GM12878 (cell line): ENCODE measurements around the gene MARK4. TPM values are rescaled to one million over a fixed set of nuclear protein-coding genes. Genes with fewer than 3 reads are reported as not detected.

Experiments
- ATAC-seq: fragments of 200-7000 bp; cut with Tn5 transposase; 3 replicates; pipeline ENCODE4 v1.9.1; 2020; ENCODE audit warnings: mild to moderate bottlenecking, moderate library complexity
- BruUV-seq: library from RNA; stranded (reverse); fragments of 400-500 nt; replicated peaks from 2 replicates; lab custom pipeline; 2021; lab: Mats Ljungman, UMichigan
- CTCF ChIA-PET: fragments of 300-600 bp; sonication (Branson Sonifier 250); formaldehyde crosslinking; extraction: SDS; loops from one replicate; lab custom pipeline; 2021; ENCODE audit warnings: inconsistent platforms; lab: Yijun Ruan, JAX
- POLR2A ChIA-PET: fragments of 350-600 bp; formaldehyde crosslinking; extraction: SDS; loops from one replicate; lab custom pipeline; 2021; ENCODE audit warnings: inconsistent platforms; lab: Charles Lee
- RAD21 ChIA-PET: fragments of 300-600 bp; sonication (Branson Sonifier 250); formaldehyde crosslinking; loops from one replicate; lab custom pipeline; 2023; ENCODE audit warnings: antibody characterized with exemption; ENCODE audit not compliant: unreplicated experiment; lab: Charles Lee
- SMC1A ChIA-PET: fragments of 300-600 bp; sonication (Branson Sonifier 250); formaldehyde crosslinking; loops from one replicate; lab custom pipeline; 2023; ENCODE audit not compliant: unreplicated experiment, uncharacterized antibody; lab: Charles Lee
- DNase-seq: peaks from one replicate; pipeline ENCODE4 v3.0.0-alpha.2; 2011; ENCODE audit warnings: low read depth, low spot score
- FAIRE-seq: peaks from 3 replicates; lab custom pipeline; 2011; peaks lifted over from hg19 to GRCh38; lab: Jason Lieb, UNC
- H2AFZ ChIP-seq: 2 replicates; pipeline ENCODE4 v1.6.0; 2011; ENCODE audit warnings: low read depth, low read length, control low read depth; ENCODE audit not compliant: control insufficient read depth
- H3K27ac ChIP-seq: 2 replicates; pipeline ENCODE4 v1.5.1; 2011; ENCODE audit warnings: control low read depth; ENCODE audit not compliant: control insufficient read depth, insufficient read depth
- H3K27me3 ChIP-seq, 2 experiments: replicated peaks in 1 of 2; 2 replicates each; pipeline versions ENCODE4 v1.6.0 to v1.6.1; 2011; ENCODE audit warnings: low read length in 1 of 2; ENCODE audit not compliant: control insufficient read depth in 2 of 2, insufficient read depth in 2 of 2
- H3K36me3 ChIP-seq, 2 experiments: 2 replicates each; pipeline ENCODE4 v1.5.1; 2011; ENCODE audit warnings: low read length in 1 of 2; ENCODE audit not compliant: control insufficient read depth in 2 of 2, insufficient read depth in 2 of 2
- H3K4me1 ChIP-seq: 2 replicates; pipeline ENCODE4 v1.6.1; 2011; ENCODE audit warnings: mild to moderate bottlenecking, low read length, moderate library complexity, mixed read lengths; ENCODE audit not compliant: control insufficient read depth, insufficient read depth
- H3K4me2 ChIP-seq: 2 replicates; pipeline ENCODE4 v1.6.0; 2011; ENCODE audit warnings: control low read depth; ENCODE audit not compliant: control insufficient read depth, insufficient read depth
- H3K4me3 ChIP-seq: fragments of 200-600 bp; sonication (generic); 2 replicates; pipeline ENCODE4 v1.5.1; 2016
- H3K79me2 ChIP-seq: 2 replicates; pipeline ENCODE4 v1.6.0; 2011; ENCODE audit warnings: low read length; ENCODE audit not compliant: control insufficient read depth, insufficient read depth
- H3K9ac ChIP-seq: 2 replicates; pipeline ENCODE4 v1.8.0; 2011; ENCODE audit warnings: low read length, control low read depth, mixed read lengths; ENCODE audit not compliant: control insufficient read depth, insufficient read depth
- H3K9me3 ChIP-seq: replicated peaks from 3 replicates; pipeline ENCODE4 v1.5.1; 2011; ENCODE audit warnings: mild to moderate bottlenecking, low read length; ENCODE audit not compliant: control insufficient read depth, insufficient read depth
- H4K20me1 ChIP-seq: 2 replicates; pipeline ENCODE4 v1.6.0; 2011; ENCODE audit not compliant: control insufficient read depth, insufficient read depth
- CEBPB ChIP-seq, 2 experiments: fragments of 150-350 bp in 1 of 2; IDR thresholded peaks; 2 replicates each; pipeline ENCODE4 v1.6.1; 2012 to 2014; ENCODE audit warnings: low read depth in 2 of 2, low read length in 2 of 2, borderline replicate concordance in 1 of 2, inconsistent platforms in 1 of 2
- FOS ChIP-seq: IDR thresholded peaks from 3 replicates; pipeline ENCODE4 v1.6.1; 2011; ENCODE audit warnings: borderline replicate concordance; ENCODE audit not compliant: insufficient read length; ENCODE audit errors: extremely low read depth
- HCFC1 ChIP-seq: fragments of 150-350 bp; IDR thresholded peaks from 2 replicates; pipeline ENCODE4 v1.6.1; 2014; ENCODE audit warnings: low read length
- IKZF1 ChIP-seq: fragments of 450-650 bp; conservative IDR thresholded peaks from 2 replicates; pipeline ENCODE4 v1.6.1; 2017; ENCODE audit warnings: antibody characterized with exemption, mild to moderate bottlenecking
- JUNB ChIP-seq: IDR thresholded peaks from 2 replicates; pipeline ENCODE4 v1.6.1; 2016; ENCODE audit warnings: antibody characterized with exemption, mild to moderate bottlenecking
- MEF2A ChIP-seq: IDR thresholded peaks from 2 replicates; pipeline ENCODE4 v1.6.1; 2011; ENCODE audit warnings: low read depth, mild to moderate bottlenecking, low read length, moderate library complexity; ENCODE audit not compliant: insufficient read depth
- MTA2 ChIP-seq: fragments of 450-650 bp; IDR thresholded peaks from 2 replicates; pipeline ENCODE4 v1.6.1; 2016; ENCODE audit warnings: low read depth, mild to moderate bottlenecking, moderate library complexity
- NR2C2 ChIP-seq: IDR thresholded peaks from 2 replicates; pipeline ENCODE4 v1.6.1; 2011; ENCODE audit warnings: borderline replicate concordance, low read depth; ENCODE audit not compliant: control insufficient read depth, insufficient read length
- POU2F2 ChIP-seq: IDR thresholded peaks from 3 replicates; pipeline ENCODE4 v1.6.1; 2011; ENCODE audit warnings: low read depth, mild to moderate bottlenecking, low read length, borderline replicate concordance
- RBBP5 ChIP-seq: fragments of 200-600 bp; sonication (generic); conservative IDR thresholded peaks from 2 replicates; pipeline ENCODE4 v1.6.1; 2016
- SUZ12 ChIP-seq: fragments of 200-600 bp; sonication (generic); IDR thresholded peaks from one replicate; pipeline ENCODE4 v1.6.1; 2018; ENCODE audit warnings: antibody characterized with exemption, mild to moderate bottlenecking; ENCODE audit not compliant: unreplicated experiment
- TARDBP ChIP-seq: IDR thresholded peaks from 2 replicates; pipeline ENCODE4 v1.6.1; 2016; ENCODE audit warnings: borderline replicate concordance
- TCF7 ChIP-seq: IDR thresholded peaks from 2 replicates; pipeline ENCODE4 v1.6.1; 2014; ENCODE audit warnings: antibody characterized with exemption, borderline replicate concordance
- ZBTB11 ChIP-seq: fragments of 450-650 bp; formaldehyde crosslinking; IDR thresholded peaks from 2 replicates; pipeline ENCODE4 v1.5.0; 2022; ENCODE audit warnings: mild to moderate bottlenecking, missing genetic modification characterization
- ZNF217 ChIP-seq: fragments of 450-650 bp; IDR thresholded peaks from 2 replicates; pipeline ENCODE4 v1.6.1; 2017; ENCODE audit warnings: antibody characterized with exemption, mild to moderate bottlenecking
- WGBS: methylation state at CpG from one replicate; pipeline ENCODE4 v1.1.6; 2016; ENCODE audit warnings: low lambda C conversion rate; ENCODE audit not compliant: insufficient replicate concordance, insufficient coverage; ENCODE audit errors: missing lambda C conversion rate; 5-methylcytosine and 5-hydroxymethylcytosine counted together
- in situ Hi-C: fragments of 300-500 bp; cut with MboI; formaldehyde crosslinking; loops from 9 replicates; pipeline ENCODE4 v1.14.3; 2018; ENCODE audit warnings: mixed read lengths
- intact Hi-C: fragments of 100-400 bp; cut with micrococcal nuclease; formaldehyde crosslinking; loops from one replicate; pipeline ENCODE4 v1.14.2; 2022; ENCODE audit not compliant: unreplicated experiment
- polyA plus RNA-seq, 11 experiments: library from polyadenylated mRNA; depleted of rRNA in 4 of 11; unstranded in 6 of 11; stranded (reverse) in 5 of 11; fragments of >200 nt; fragmentation: Nextera tagmentation in 4 of 11; fragmentation: Illumina TruSeq in 1 of 11; extraction: Ambion mirVana in 4 of 11; extraction: Trizol in 1 of 11; gene quantifications; 1 replicate in 1 of 11; 2 replicates in 10 of 11; pipeline versions ENCODE4 v1.2.1 to v1.2.3, GENCODE V29; 2011 to 2016; ENCODE audit warnings: inconsistent platforms in 2 of 11, missing spikeins in 2 of 11, low read depth in 1 of 11
- total RNA-seq, 4 experiments: library from RNA; depleted of rRNA in 3 of 4; stranded (reverse); fragments of >200 nt in 3 of 4; fragmentation: Illumina TruSeq in 1 of 4; extraction: Trizol in 1 of 4; gene quantifications; 2 replicates each; pipeline versions ENCODE4 v1.2.1 to v1.2.3, GENCODE V29; 2013 to 2021
- TF ChIP-seq, protein P1 (sequence below): fragments of 450-650 bp; IDR thresholded peaks from 2 replicates; pipeline ENCODE4 v1.6.1; 2018; ENCODE audit warnings: borderline replicate concordance, mild to moderate bottlenecking; ENCODE audit not compliant: partially characterized antibody
- TF ChIP-seq, protein P2 (sequence below): IDR thresholded peaks from 2 replicates; pipeline ENCODE4 v1.6.1; 2012; ENCODE audit warnings: low read depth, low read length, improper control_type of control experiment
- TF ChIP-seq, protein P3 (sequence below): fragments of 150-350 bp; IDR thresholded peaks from 2 replicates; pipeline ENCODE4 v1.6.1; 2014; ENCODE audit warnings: mild to moderate bottlenecking, low read depth, low read length

MARK4 gene
- total and polyA plus RNA-seq, 10 of the 15 experiments (the other 5 are each of a cell fraction or from before 2014, with no cell fraction given), result 0.66 to 24.3 (median 5.1) TPM

DNA sequence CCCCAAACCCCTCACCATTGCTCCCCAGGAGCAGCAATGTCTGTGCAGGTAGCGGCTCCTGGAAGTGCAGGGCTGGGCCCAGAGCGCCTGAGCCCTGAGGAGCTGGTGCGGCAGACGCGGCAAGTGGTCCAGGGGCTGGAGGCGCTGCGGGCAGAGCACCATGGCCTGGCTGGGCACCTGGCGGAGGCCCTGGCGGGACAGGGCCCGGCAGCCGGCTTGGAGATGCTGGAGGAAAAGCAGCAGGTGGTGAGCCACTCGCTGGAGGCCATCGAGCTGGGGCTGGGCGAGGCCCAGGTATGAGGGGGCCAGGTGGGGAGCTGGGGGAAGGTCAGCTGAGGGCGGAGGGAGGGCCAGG, 94.4 kb downstream of the MARK4 start:
- Histone ChIP-seq H4K20me1 (no peaks in the 10 kb centered on the region), H3K4me3 (no peak overlapping the region), H3K27ac (no peak overlapping the region), H3K9ac (no peak overlapping the region), H3K27me3 (0 out of 4 replicates have a peak, but pooled peaks cover 0 to 1% of the 10 kb centered on the region in 2 experiments), H3K4me1 (0 out of 2 replicates have a peak, but pooled peaks cover under 1% of the 10 kb centered on the region), H3K4me2 (no peak overlapping the region), H3K9me3 (no peaks in the 10 kb centered on the region), H2AFZ (no peak overlapping the region), H3K36me3 (no peaks in the 10 kb centered on the region), H3K79me2 (no peaks in the 10 kb centered on the region)
- TF ChIP-seq MEF2A (no peak), NR2C2 (no peak), FOS (no peak), ZBTB11 (CRISPR knock-in tag) (no peak), RBBP5 (no peak), CEBPB (IDR thresholded peaks at IDR 0.05; ENCODE audit: borderline replicate concordance in 1 of 2, low read depth in 2 of 2, low read length in 2 of 2) (no peak), HCFC1 (no peak), TARDBP (no peak), IKZF1 (no peak), POU2F2 (no peak), ZNF217 (no peak), SUZ12 (no peak), TCF7 (no peak), JUNB (no peak), MTA2 (no peak)
- TF ChIP-seq, protein P1, sequence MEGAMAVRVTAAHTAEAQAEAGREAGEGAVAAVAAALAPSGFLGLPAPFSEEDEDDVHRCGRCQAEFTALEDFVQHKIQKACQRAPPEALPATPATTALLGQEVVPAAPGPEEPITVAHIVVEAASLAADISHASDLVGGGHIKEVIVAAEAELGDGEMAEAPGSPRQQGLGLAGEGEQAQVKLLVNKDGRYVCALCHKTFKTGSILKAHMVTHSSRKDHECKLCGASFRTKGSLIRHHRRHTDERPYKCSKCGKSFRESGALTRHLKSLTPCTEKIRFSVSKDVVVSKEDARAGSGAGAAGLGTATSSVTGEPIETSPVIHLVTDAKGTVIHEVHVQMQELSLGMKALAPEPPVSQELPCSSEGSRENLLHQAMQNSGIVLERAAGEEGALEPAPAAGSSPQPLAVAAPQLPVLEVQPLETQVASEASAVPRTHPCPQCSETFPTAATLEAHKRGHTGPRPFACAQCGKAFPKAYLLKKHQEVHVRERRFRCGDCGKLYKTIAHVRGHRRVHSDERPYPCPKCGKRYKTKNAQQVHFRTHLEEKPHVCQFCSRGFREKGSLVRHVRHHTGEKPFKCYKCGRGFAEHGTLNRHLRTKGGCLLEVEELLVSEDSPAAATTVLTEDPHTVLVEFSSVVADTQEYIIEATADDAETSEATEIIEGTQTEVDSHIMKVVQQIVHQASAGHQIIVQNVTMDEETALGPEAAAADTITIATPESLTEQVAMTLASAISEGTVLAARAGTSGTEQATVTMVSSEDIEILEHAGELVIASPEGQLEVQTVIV, result no peak
- TF ChIP-seq, protein P2, sequence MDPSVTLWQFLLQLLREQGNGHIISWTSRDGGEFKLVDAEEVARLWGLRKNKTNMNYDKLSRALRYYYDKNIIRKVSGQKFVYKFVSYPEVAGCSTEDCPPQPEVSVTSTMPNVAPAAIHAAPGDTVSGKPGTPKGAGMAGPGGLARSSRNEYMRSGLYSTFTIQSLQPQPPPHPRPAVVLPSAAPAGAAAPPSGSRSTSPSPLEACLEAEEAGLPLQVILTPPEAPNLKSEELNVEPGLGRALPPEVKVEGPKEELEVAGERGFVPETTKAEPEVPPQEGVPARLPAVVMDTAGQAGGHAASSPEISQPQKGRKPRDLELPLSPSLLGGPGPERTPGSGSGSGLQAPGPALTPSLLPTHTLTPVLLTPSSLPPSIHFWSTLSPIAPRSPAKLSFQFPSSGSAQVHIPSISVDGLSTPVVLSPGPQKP, result no peak
- TF ChIP-seq, protein P3, sequence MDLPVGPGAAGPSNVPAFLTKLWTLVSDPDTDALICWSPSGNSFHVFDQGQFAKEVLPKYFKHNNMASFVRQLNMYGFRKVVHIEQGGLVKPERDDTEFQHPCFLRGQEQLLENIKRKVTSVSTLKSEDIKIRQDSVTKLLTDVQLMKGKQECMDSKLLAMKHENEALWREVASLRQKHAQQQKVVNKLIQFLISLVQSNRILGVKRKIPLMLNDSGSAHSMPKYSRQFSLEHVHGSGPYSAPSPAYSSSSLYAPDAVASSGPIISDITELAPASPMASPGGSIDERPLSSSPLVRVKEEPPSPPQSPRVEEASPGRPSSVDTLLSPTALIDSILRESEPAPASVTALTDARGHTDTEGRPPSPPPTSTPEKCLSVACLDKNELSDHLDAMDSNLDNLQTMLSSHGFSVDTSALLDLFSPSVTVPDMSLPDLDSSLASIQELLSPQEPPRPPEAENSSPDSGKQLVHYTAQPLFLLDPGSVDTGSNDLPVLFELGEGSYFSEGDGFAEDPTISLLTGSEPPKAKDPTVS, result no peak
- POLR2A ChIA-PET, result no interaction called here
- RAD21 ChIA-PET, result no interaction called here
- no peak for DNase-seq
- CTCF ChIA-PET, result interaction anchor here (0.5 kb wide), 1 partner anchor 613 kb away, joined by 3 read pairs; no protein-coding TSS in a partner anchor
- ATAC-seq, result no peak
- SMC1A ChIA-PET, result no interaction called here
- intact Hi-C loops, result no loop called here
- WGBS, result 76% methylated on average over 15 of the region's 15 CpGs
- BruUV-seq, result no TSS peak
- in situ Hi-C loops, result no loop called here
- FAIRE-seq, result no peak
